Smooth muscle cell (in vitro differentiated cells): ENCODE results near the gene NMRAL1. TPM values are rescaled to one million over a fixed set of nuclear protein-coding genes. Genes with fewer than 3 reads are reported as not detected.

Experiments
- DNase-seq: peaks from one replicate; lab custom pipeline; 2025; ENCODE audit not compliant: unreplicated experiment; lab: John Stamatoyannopoulos, UW
- H2AFZ ChIP-seq: fragments of 200-600 bp; sonication (generic); 2 replicates; pipeline ENCODE4 v1.6.0; 2016; ENCODE audit warnings: antibody characterized with exemption, low read depth, mild to moderate bottlenecking
- H3F3A ChIP-seq: fragments of 200-600 bp; sonication (generic); 2 replicates; pipeline ENCODE4 v1.6.0; 2017; ENCODE audit warnings: antibody characterized with exemption, low read depth
- H3K27ac ChIP-seq: fragments of 200-600 bp; sonication (generic); 2 replicates; pipeline ENCODE4 v1.5.1; 2016; ENCODE audit warnings: low read depth, mild to moderate bottlenecking
- H3K27me3 ChIP-seq: fragments of 200-600 bp; sonication (generic); 2 replicates; pipeline ENCODE4 v1.6.1; 2016; ENCODE audit warnings: low read depth, mild to moderate bottlenecking
- H3K36me3 ChIP-seq: fragments of 200-600 bp; sonication (generic); 2 replicates; pipeline ENCODE4 v1.5.1; 2016; ENCODE audit warnings: low read depth
- H3K4me1 ChIP-seq: fragments of 200-600 bp; sonication (generic); 2 replicates; pipeline ENCODE4 v1.5.1; 2016; ENCODE audit warnings: low read depth
- H3K4me2 ChIP-seq: fragments of 200-600 bp; sonication (generic); 2 replicates; pipeline ENCODE4 v1.6.0; 2016; ENCODE audit warnings: mild to moderate bottlenecking
- H3K4me3 ChIP-seq: fragments of 200-600 bp; sonication (generic); 2 replicates; pipeline ENCODE4 v1.5.1; 2016; ENCODE audit warnings: mild to moderate bottlenecking
- H3K79me2 ChIP-seq: fragments of 200-600 bp; sonication (generic); 2 replicates; pipeline ENCODE4 v1.6.0; 2016; ENCODE audit warnings: low read depth, mild to moderate bottlenecking
- H3K9ac ChIP-seq: fragments of 200-600 bp; sonication (generic); 2 replicates; pipeline ENCODE4 v1.6.0; 2016; ENCODE audit warnings: low read depth
- H3K9me3 ChIP-seq: fragments of 200-600 bp; sonication (generic); replicated peaks from 2 replicates; pipeline ENCODE4 v1.5.1; 2016; ENCODE audit warnings: low read depth
- H4K20me1 ChIP-seq: fragments of 200-600 bp; sonication (generic); 2 replicates; pipeline ENCODE4 v1.6.0; 2016; ENCODE audit warnings: low read depth
- WGBS: methylation state at CpG from one replicate; pipeline ENCODE4 v1.1.7; 2016; ENCODE audit warnings: low lambda C conversion rate; 5-methylcytosine and 5-hydroxymethylcytosine counted together
- polyA plus RNA-seq: library from polyadenylated mRNA; unstranded; fragments of >200 nt; fragmentation: Nextera tagmentation; extraction: Ambion mirVana; gene quantifications from 2 replicates; pipeline ENCODE4 v1.2.1, GENCODE V29; 2016
- total RNA-seq: library from RNA; depleted of rRNA; stranded (reverse); fragments of >200 nt; gene quantifications from 2 replicates; pipeline ENCODE4 v1.2.3, GENCODE V29; 2014
- TF ChIP-seq, protein P1 (sequence below): fragments of 200-600 bp; sonication (generic); IDR thresholded peaks from 2 replicates; pipeline ENCODE4 v1.5.1; 2017; ENCODE audit warnings: borderline replicate concordance, mild to moderate bottlenecking, antibody characterized with exemption; ENCODE audit not compliant: insufficient read depth, poor library complexity, severe bottlenecking

Gene NMRAL1
- total and polyA plus RNA-seq, 2 experiments from 2014 or later = 27.1 to 51.8 TPM

DNA sequence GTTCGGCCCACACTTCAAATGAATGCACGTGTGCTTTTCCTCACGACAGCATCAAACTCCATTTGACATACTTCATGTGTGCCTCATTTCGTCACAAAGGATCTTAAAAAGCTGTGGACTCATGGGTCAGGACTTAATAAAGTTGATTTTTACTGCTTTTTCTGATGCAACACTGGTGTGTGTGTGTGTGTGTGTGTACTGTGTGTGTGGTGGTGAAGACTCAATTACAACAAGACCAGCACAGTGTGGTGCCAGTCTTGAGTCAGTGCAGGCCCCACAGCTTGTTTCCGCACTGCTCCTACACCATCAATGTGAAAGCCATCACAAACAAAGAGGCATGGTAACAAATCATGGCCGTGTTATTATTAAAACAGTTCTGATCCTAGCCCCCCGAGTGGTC is 46.5 kb upstream of the NMRAL1 start:
- H4K20me1 ChIP-seq = peaks cover 85% of the 10 kb centered on the region
- H3F3A ChIP-seq = no peaks in the 10 kb centered on the region
- H3K79me2 ChIP-seq = peaks cover 8% of the 10 kb centered on the region
- H3K4me3 ChIP-seq = no peak overlapping the region
- WGBS = 74% methylated on average over 7 of the region's 7 CpGs
- H3K9me3 ChIP-seq = no peaks in the 10 kb centered on the region
- no peak overlapping the region for H3K4me2 ChIP-seq
- H3K27me3 ChIP-seq = no peaks in the 10 kb centered on the region
- no peak overlapping the region for H3K9ac ChIP-seq
- H3K36me3 ChIP-seq = no peaks in the 10 kb centered on the region
- peaks cover 13% of the 10 kb centered on the region for H3K4me1 ChIP-seq
- DNase-seq = no peak
- H3K27ac ChIP-seq = no peak overlapping the region
- H2AFZ ChIP-seq = no peak overlapping the region
- TF ChIP-seq, protein P1, sequence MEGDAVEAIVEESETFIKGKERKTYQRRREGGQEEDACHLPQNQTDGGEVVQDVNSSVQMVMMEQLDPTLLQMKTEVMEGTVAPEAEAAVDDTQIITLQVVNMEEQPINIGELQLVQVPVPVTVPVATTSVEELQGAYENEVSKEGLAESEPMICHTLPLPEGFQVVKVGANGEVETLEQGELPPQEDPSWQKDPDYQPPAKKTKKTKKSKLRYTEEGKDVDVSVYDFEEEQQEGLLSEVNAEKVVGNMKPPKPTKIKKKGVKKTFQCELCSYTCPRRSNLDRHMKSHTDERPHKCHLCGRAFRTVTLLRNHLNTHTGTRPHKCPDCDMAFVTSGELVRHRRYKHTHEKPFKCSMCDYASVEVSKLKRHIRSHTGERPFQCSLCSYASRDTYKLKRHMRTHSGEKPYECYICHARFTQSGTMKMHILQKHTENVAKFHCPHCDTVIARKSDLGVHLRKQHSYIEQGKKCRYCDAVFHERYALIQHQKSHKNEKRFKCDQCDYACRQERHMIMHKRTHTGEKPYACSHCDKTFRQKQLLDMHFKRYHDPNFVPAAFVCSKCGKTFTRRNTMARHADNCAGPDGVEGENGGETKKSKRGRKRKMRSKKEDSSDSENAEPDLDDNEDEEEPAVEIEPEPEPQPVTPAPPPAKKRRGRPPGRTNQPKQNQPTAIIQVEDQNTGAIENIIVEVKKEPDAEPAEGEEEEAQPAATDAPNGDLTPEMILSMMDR = no peak

DNA sequence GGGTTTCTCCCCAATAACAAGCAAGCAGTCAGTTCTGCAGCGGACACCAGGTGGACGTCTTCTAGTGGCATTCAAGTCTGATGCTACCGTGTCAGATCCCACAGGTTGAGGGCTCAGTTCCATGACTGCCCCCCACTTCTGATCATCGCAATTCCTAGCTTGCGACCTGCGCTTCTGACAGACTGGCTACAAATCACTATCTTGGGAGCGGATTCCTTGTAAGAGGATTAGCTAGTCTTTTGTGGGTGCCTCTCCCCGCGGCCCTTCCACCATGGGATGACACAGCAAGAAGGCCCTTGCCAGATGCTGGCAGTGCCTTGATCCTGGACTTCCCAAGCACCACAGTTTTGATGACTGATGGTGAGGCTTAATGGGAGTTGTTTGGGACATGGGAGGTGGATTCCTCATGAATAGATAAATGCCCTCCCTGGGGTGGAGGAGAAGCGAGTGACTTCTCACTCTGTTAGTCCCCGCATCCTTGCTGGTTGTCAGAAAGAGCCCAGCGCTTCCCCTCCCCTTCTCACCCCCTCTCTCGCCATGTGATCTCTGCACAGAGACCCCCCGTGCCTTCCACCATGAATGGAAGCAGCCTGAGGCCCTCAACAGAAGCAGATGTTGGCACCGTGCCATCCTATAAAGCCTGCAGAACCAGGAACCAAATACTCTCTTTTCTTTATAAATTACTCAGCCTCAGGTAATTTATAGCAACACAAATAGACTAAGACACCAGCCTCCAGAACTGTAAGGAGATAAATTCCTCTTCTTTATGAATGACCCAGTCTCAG is 45.0 kb upstream of the NMRAL1 start:
- no peak overlapping the region for H3K4me2 ChIP-seq
- H2AFZ ChIP-seq = no peak overlapping the region
- H3K4me3 ChIP-seq = no peak overlapping the region
- H3F3A ChIP-seq = no peaks in the 10 kb centered on the region
- H3K9me3 ChIP-seq = no peaks in the 10 kb centered on the region
- no peak overlapping the region for H3K9ac ChIP-seq
- H4K20me1 ChIP-seq = peaks cover 85% of the 10 kb centered on the region
- no peaks in the 10 kb centered on the region for H3K36me3 ChIP-seq
- TF ChIP-seq, protein P1 = no peak
- DNase-seq = no peak
- H3K27me3 ChIP-seq = no peaks in the 10 kb centered on the region
- peaks cover 13% of the 10 kb centered on the region for H3K4me1 ChIP-seq
- WGBS = 90% methylated on average over 15 of the region's 15 CpGs
- H3K79me2 ChIP-seq = peaks cover 7% of the 10 kb centered on the region
- no peak overlapping the region for H3K27ac ChIP-seq

DNA sequence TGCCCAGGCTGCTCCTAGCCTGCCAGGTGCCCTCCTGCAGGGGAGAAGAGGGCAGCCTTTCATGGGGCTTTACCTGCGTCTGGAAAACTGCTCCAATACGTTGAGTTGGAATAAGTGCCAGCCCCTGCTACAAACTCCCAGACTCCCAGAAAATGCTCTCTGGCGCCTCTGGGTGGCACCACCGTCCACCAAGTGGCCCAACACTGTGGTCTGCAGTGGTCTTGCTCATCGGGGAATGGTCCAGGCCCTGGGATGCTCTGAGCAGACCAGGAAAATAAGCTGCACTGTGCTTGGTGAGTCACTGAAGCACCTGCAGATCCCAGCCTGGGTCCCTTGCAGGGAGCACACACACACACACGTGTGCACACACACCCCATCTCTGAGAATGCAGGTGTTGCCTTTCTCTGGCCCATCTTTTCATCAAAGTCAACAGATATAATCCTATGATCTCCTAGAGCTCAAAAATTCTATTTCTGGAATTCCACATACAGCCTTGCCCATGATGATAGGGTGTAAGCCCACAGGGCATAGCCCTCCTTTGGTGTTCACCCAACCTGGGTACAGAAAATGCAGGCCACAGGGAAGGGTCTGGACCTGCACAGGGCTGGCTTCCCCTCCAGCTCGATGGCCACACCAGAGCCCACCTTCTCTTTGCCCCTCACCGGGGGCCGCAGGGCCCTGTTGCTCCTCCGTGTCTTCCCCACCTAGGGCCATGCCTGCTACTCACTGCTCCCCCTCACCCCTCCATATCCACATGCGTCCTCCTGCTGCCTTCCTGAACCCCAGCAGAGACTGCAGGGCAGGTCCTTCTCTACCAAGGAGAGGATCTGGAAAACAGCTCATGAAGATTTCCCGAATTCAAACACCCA is 43.6 kb upstream of the NMRAL1 start:
- H3K9ac ChIP-seq = no peak overlapping the region
- peaks cover 82% of the 10 kb centered on the region for H4K20me1 ChIP-seq
- peaks cover 7% of the 10 kb centered on the region for H3K79me2 ChIP-seq
- no peaks in the 10 kb centered on the region for H3K27me3 ChIP-seq
- WGBS = 57% methylated on average over 12 of the region's 12 CpGs
- H2AFZ ChIP-seq = no peak overlapping the region
- H3K4me1 ChIP-seq = peaks cover 10% of the 10 kb centered on the region
- no peak overlapping the region for H3K4me2 ChIP-seq
- no peaks in the 10 kb centered on the region for H3K36me3 ChIP-seq
- no peaks in the 10 kb centered on the region for H3K9me3 ChIP-seq
- no peak overlapping the region for H3K4me3 ChIP-seq
- no peak overlapping the region for H3K27ac ChIP-seq
- TF ChIP-seq, protein P1 = peak; percentile 64
- no peak for DNase-seq
- no peaks in the 10 kb centered on the region for H3F3A ChIP-seq
